WTC11 (cell line): ENCODE data around the gene CPA4. TPM values are rescaled to one million over a fixed set of nuclear protein-coding genes. Genes with fewer than 3 reads are reported as not detected.

ENCODE experiments used
- ATAC-seq: fragments of 200-7000 bp; cut with Tn5 transposase; 2 replicates; pipeline ENCODE4 v1.10.0; 2021; ENCODE audit warnings: mild to moderate bottlenecking, moderate library complexity
- CTCF ChIA-PET: fragments of 300-600 bp; sonication (Branson Sonifier 250); formaldehyde crosslinking; loops from one replicate; lab custom pipeline; 2021; ENCODE audit warnings: antibody characterized with exemption; lab: Charles Lee
- POLR2A ChIA-PET: fragments of 350-600 bp; sonication (Branson Sonifier 250); formaldehyde crosslinking; loops from one replicate; lab custom pipeline; 2021; ENCODE audit warnings: antibody characterized with exemption; lab: Charles Lee
- DNase-seq: peaks from one replicate; pipeline ENCODE4 v3.0.0; 2021; ENCODE audit warnings: low spot score
- H3K27ac Mint-ChIP-seq: 2 replicates; pipeline ENCODE4 v1.8.0; 2021; ENCODE audit warnings: mixed read lengths
- H3K27me3 Mint-ChIP-seq: 2 replicates; pipeline ENCODE4 v1.8.0; 2021; ENCODE audit warnings: low read depth, mild to moderate bottlenecking, moderate library complexity, mixed read lengths
- H3K36me3 Mint-ChIP-seq: 2 replicates; pipeline ENCODE4 v1.8.0; 2021; ENCODE audit warnings: mixed read lengths
- H3K4me1 Mint-ChIP-seq: 2 replicates; pipeline ENCODE4 v1.8.0; 2022; ENCODE audit warnings: mixed read lengths
- H3K4me3 Mint-ChIP-seq: 2 replicates; pipeline ENCODE4 v1.8.0; 2021; ENCODE audit warnings: mild to moderate bottlenecking, moderate library complexity, mixed read lengths
- H3K9me3 Mint-ChIP-seq: 2 replicates; pipeline ENCODE4 v1.8.0; 2021; ENCODE audit warnings: mixed read lengths
- AFF4 ChIP-seq: sonication (generic); formaldehyde crosslinking; IDR thresholded peaks from 2 replicates; pipeline ENCODE4 v1.8.1; 2023; ENCODE audit warnings: mild to moderate bottlenecking, missing genetic modification reagents, borderline replicate concordance
- ATF1 ChIP-seq: sonication (generic); formaldehyde crosslinking; IDR thresholded peaks from 2 replicates; pipeline ENCODE4 v1.8.1; 2023; ENCODE audit warnings: mild to moderate bottlenecking, moderate library complexity, missing genetic modification reagents
- CREM ChIP-seq: sonication (generic); formaldehyde crosslinking; IDR thresholded peaks from 2 replicates; pipeline ENCODE4 v1.8.1; 2022; ENCODE audit warnings: mild to moderate bottlenecking, missing genetic modification reagents, moderate library complexity
- ERG ChIP-seq: fragments of 250-450 bp; sonication (Bioruptor Pico); IDR thresholded peaks from 2 replicates; pipeline ENCODE4 v1.8.0; 2021; ENCODE audit warnings: mild to moderate bottlenecking
- ETV6 ChIP-seq: sonication (generic); formaldehyde crosslinking; IDR thresholded peaks from 2 replicates; pipeline ENCODE4 v1.8.1; 2022; ENCODE audit warnings: mild to moderate bottlenecking, missing genetic modification reagents
- GTF2I ChIP-seq: fragments of 250-450 bp; sonication (Bioruptor Pico); conservative IDR thresholded peaks from 2 replicates; pipeline ENCODE4 v1.4.0; 2021; ENCODE audit warnings: mild to moderate bottlenecking
- RELA ChIP-seq: sonication (generic); formaldehyde crosslinking; IDR thresholded peaks from 2 replicates; pipeline ENCODE4 v1.8.1; 2022; ENCODE audit warnings: missing genetic modification reagents, mild to moderate bottlenecking, borderline replicate concordance
- RORB ChIP-seq: fragments of 250-450 bp; sonication (Bioruptor Pico); IDR thresholded peaks from 2 replicates; pipeline ENCODE4 v1.9.0; 2021; ENCODE audit warnings: mild to moderate bottlenecking
- total RNA-seq: library from RNA; stranded (reverse); gene quantifications from 3 replicates; pipeline ENCODE4 v1.2.3, GENCODE V29; 2021
- TF ChIP-seq, protein P1 (sequence below): sonication (generic); formaldehyde crosslinking; IDR thresholded peaks from 2 replicates; pipeline ENCODE4 v1.8.0; 2023; ENCODE audit warnings: missing genetic modification reagents, mild to moderate bottlenecking, borderline replicate concordance
- TF ChIP-seq, protein P2 (sequence below): sonication (generic); formaldehyde crosslinking; IDR thresholded peaks from 2 replicates; pipeline ENCODE4 v1.8.1; 2022; ENCODE audit warnings: missing genetic modification reagents, borderline replicate concordance
- TF ChIP-seq, protein P3 (sequence below): fragments of 250-450 bp; sonication (Bioruptor Pico); IDR thresholded peaks from 2 replicates; pipeline ENCODE4 v1.9.0; 2021; ENCODE audit warnings: mild to moderate bottlenecking

Gene CPA4
- total RNA-seq, 1 experiment from 2014 or later = not detected

- TF ChIP-seq, protein P1, sequence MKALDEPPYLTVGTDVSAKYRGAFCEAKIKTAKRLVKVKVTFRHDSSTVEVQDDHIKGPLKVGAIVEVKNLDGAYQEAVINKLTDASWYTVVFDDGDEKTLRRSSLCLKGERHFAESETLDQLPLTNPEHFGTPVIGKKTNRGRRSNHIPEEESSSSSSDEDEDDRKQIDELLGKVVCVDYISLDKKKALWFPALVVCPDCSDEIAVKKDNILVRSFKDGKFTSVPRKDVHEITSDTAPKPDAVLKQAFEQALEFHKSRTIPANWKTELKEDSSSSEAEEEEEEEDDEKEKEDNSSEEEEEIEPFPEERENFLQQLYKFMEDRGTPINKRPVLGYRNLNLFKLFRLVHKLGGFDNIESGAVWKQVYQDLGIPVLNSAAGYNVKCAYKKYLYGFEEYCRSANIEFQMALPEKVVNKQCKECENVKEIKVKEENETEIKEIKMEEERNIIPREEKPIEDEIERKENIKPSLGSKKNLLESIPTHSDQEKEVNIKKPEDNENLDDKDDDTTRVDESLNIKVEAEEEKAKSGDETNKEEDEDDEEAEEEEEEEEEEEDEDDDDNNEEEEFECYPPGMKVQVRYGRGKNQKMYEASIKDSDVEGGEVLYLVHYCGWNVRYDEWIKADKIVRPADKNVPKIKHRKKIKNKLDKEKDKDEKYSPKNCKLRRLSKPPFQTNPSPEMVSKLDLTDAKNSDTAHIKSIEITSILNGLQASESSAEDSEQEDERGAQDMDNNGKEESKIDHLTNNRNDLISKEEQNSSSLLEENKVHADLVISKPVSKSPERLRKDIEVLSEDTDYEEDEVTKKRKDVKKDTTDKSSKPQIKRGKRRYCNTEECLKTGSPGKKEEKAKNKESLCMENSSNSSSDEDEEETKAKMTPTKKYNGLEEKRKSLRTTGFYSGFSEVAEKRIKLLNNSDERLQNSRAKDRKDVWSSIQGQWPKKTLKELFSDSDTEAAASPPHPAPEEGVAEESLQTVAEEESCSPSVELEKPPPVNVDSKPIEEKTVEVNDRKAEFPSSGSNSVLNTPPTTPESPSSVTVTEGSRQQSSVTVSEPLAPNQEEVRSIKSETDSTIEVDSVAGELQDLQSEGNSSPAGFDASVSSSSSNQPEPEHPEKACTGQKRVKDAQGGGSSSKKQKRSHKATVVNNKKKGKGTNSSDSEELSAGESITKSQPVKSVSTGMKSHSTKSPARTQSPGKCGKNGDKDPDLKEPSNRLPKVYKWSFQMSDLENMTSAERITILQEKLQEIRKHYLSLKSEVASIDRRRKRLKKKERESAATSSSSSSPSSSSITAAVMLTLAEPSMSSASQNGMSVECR = no peak
Observed at GRCh38 chr7:130297628-130298543, 4.9 kb downstream of the CPA4 start (continued).

- no peaks in the 10 kb centered on the region for H3K4me1 Mint-ChIP-seq
- H3K27ac Mint-ChIP-seq = no peak overlapping the region
- H3K36me3 Mint-ChIP-seq = no peaks in the 10 kb centered on the region
- ChIA-PET CTCF (no interaction called here), POLR2A (no interaction called here)
- H3K9me3 Mint-ChIP-seq = peaks cover 10% of the 10 kb centered on the region
- no peak overlapping the region for H3K4me3 Mint-ChIP-seq
- H3K27me3 Mint-ChIP-seq = no peaks in the 10 kb centered on the region; the same call in 1 of the 2 replicates
- ATAC-seq (no peak), DNase-seq (no peak)
- TF ChIP-seq ATF1 (CRISPR knock-in tag) (no peak), AFF4 (CRISPR knock-in tag) (no peak), GTF2I (CRISPR knock-in tag) (no peak), CREM (CRISPR knock-in tag) (no peak), ERG (CRISPR knock-in tag) (no peak), ETV6 (CRISPR knock-in tag) (no peak), RORB (CRISPR knock-in tag) (no peak), RELA (CRISPR knock-in tag) (no peak)
- TF ChIP-seq, protein P2, sequence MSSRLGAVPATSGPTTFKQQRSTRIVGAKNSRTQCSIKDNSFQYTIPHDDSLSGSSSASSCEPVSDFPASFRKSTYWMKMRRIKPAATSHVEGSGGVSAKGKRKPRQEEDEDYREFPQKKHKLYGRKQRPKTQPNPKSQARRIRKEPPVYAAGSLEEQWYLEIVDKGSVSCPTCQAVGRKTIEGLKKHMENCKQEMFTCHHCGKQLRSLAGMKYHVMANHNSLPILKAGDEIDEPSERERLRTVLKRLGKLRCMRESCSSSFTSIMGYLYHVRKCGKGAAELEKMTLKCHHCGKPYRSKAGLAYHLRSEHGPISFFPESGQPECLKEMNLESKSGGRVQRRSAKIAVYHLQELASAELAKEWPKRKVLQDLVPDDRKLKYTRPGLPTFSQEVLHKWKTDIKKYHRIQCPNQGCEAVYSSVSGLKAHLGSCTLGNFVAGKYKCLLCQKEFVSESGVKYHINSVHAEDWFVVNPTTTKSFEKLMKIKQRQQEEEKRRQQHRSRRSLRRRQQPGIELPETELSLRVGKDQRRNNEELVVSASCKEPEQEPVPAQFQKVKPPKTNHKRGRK (CRISPR knock-in tag) = no peak
- TF ChIP-seq, protein P3, sequence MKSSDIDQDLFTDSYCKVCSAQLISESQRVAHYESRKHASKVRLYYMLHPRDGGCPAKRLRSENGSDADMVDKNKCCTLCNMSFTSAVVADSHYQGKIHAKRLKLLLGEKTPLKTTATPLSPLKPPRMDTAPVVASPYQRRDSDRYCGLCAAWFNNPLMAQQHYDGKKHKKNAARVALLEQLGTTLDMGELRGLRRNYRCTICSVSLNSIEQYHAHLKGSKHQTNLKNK (CRISPR knock-in tag) = no peak
Observed at GRCh38 chr7:130298544-130299326, 5.8 kb downstream of the CPA4 start.
